NCI-H1694 (cell line): ENCODE results near the gene UBE2G1.

Experiments
- DNase-seq: peaks from one replicate; lab custom pipeline; 2025; lab: John Stamatoyannopoulos, UW

Gene UBE2G1

DNA sequence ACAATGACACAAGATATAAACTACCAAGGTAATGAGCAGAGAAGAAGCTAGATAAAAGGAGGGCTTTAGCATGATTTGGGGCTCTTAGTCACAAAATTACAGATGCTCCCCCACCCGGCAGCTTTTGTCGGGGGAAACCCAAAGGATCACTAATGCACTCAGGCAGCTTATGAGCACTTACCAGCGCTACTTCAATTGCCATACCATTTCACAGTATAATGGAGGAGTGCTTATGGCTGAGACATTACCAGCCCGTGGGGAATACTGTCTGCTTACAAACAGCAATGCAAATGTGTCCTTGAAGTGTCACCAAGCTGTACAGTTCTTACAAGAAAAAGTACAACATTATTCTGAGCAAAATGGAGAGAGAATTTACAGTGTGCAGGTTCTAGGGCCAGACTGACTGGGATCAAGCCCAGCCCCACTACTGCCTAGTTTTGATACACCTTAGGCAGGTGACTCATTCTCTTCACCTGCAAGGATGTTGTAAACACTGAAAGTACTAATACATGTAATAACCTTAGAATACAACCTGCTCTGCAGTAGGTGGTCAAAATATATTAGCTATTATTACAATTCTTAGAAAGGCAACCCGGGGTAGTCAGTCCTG is 119.0 kb downstream of the UBE2G1 start:
- no peak for DNase-seq

DNA sequence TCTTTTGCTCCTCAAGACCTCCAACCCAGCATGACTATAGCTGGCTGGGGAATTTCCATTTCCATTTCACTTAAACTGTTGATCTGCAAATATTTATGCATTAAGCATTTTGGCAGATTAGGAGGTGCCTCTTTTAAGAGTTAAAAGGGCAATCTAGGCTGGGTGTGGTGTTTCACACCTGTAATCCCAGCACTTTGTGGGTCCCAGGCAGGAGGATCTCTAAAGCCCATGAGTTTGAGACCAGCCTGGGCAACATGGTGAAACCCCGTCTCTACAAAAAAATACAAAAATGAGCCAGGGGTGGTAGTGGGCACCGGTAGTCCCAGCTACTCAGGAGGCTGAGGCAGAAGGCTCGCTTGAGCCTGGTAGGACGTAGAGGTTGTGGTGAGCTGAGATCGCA is 119.8 kb downstream of the UBE2G1 start:
- no peak for DNase-seq

DNA sequence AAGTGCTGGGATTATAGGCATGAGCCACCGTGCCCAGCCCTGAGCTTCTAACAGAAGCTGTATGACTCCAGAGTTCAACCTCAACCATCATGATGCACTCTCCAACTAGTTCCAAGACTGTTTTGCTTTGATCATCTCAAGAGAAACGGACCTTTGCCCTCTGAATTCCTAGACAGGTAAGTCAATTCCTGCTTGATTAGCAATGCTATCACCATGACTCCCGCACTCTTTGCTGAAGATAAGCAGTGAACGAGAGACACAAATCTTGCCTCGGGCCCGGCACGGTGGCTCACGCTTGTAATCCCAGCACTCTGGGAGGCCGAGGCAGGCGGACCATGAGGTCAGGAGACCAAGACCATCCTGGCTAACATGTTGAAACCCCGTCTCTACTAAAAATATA is 124.9 kb downstream of the UBE2G1 start:
- no peak for DNase-seq

GRCh38 chr17:4236456-4236855 is 130.0 kb downstream of the UBE2G1 start:
- no peak for DNase-seq

DNA sequence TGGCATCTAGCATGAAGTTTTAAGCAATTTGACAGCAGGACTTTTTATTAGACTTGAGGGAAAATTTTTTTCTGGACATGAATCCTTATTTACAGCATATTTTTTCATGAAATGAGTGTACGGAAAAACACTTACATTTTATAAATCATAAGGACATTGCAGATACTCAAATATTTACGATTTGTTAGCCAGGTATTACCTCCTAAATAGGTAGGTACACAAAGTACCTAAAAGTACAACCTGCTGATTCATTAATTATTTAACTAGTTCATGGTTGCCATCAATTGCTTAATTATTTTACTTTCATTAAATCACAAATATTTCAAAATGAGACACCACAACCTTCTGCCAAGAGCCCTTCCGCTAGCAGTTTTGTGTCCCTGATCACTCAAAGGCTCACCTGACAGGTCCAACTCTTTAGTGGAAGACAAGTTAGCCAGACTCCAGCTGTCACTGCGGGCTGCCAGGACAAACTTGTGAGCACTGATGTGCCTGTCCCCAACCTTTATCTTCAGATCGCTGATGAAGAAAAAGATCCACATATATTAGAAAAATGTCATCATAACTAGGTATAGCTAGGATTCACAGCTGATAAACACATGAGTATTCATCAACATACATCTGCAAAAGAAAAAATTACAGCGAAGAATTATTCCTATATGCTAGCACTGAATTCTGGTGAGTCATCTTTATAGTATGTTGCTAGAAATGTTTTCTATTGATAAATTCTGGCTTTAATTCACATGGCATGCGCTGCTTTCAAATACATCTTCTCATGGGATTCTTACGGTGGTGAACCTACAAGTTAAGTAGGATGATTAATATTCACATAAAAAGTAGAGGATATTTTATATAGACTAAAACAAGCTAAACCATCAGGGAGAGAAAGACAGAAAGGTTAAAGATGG is 130.8 kb downstream of the UBE2G1 start:
- no peak for DNase-seq

GRCh38 chr17:4234401-4234800 is 132.1 kb downstream of the UBE2G1 start:
- no peak for DNase-seq

GRCh38 chr17:4233668-4234258 is 132.7 kb downstream of the UBE2G1 start:
- DNase-seq: no peak

DNA sequence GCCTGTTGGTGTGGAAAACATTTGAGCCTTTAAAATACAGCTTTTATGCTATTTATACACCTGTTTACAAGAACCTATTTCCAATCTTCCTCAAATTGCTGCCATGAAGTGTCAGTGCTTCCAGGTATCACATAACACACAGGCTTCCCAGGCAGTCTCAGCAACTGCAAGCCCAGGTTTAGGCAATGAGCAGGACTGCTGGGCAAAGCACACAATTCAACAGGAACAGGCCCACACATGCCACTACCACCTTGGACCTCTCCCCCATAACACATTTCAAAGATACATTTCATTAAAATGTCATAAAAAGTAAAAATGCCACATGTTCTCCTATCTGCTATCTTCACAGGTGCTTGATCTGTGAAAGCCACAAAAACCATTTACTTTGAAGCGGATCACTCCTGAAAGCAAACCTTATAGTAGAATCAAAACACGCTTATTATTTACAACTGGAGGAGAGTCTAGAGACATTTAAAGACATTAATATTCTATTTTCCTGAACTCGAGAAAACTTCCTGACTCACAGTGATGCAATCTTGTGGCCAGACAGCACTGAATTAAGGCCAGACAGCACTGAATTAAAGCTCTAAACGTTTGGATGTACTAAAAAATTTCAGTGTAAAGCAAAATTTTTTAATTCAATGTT is 134.2 kb downstream of the UBE2G1 start:
- DNase-seq: no peak

DNA sequence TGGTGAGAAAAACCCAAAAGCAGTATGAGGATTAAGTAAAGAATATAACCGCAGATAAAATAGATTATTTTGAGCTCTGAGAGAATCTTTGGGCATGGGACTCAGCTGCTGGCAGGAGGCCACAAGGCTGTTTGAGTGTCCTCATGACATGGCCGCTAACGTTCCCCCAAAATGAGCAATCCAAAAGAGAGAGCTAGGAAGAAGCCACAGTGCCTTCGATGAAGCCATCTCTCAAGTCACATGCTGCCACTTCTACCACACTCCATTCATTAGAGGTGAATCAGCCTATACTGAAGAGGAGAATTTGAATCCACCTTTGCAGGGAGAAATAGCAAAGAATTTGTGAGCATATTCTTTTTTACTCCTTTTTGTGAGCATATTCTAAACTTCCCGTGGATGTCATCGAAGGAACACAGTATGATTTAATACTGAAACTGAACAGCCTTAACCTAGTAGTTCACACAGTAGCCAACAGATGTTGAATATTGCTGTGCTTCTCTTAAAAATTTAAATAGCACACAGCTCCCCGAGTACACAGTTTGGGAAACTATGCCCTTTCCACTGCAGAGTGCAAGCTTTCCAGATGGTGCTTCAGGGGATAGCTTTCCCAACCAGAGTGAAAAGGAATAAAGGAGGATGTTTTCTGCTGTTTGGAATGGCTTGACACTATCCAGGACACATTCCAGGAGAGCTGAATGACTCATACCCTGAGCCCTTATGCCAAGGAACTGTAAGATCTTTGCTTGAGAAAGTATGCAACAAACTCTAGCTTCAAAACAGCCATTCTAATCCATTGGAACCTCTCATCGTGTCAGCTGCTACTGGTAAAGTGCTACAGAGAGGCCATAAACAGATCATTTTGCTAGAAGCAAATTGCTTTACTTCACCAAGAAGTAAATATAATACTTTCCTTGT is 136.6 kb downstream of the UBE2G1 start:
- DNase-seq: no peak

DNA sequence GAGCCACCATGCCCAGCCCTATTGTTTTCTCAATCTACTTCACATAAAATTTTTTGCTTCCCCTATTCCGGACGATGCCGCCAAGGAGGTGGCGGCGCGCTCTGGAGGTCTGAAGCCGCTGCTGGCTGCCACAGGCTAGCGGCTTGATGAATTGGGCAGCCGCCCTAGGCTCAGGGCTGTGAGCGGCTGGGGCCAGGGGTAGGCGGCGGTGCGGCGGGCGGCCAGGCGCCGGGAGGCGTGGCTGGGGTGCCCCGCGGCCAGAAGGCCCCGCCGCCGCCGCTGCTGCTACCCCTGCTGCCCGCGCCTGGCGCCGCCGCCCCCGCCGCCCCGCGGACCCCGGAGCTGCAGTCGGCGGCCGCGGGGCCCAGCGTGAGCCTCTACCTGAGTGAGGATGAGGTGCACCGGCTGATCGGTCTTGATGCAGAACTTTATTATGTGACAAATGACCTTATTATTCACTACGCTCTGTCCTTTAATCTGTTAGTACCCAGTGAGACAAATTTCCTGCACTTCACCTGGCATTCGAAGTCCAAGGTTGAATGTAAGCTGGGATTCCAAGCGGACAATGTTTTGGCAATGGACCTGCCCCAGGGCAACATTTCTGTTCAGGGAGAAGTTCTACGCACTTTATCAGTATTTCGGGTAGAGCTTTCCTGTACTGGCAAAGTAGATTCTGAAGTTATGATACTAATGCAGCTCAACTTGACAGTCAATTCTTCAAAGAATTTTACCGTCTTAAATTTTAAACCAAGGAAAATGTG is 144.4 kb downstream of the UBE2G1 start:
- no peak for DNase-seq

GRCh38 chr17:4221163-4221562 is 145.3 kb downstream of the UBE2G1 start:
- DNase-seq: no peak

DNA sequence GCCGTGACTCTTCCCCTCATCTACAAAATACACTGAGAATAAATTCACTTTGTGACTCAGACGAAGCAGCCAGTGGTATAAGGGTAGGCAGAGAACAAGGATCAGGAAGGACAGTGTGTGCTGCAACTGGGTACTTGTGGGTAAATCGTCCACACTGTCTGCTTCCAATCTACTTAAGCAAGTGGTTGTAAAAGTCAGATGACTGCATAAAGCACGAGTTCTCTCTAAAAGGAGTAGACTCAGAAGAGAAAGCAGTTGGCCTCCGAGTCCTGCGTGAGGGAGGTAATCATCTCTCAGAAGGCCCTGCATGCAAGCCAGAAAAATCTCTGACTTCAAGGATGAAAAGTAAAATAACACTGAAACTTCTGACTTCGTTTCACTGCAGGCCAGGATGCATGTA is 145.8 kb downstream of the UBE2G1 start:
- no peak for DNase-seq
